PC-3 (cell line): Measurements from ENCODE around the gene OSBPL6. TPM values are rescaled to one million over a fixed set of nuclear protein-coding genes. Genes with fewer than 3 reads are reported as not detected.

Source experiments
- ATAC-seq: fragments of 200-7000 bp; cut with Tn5 transposase; 2 replicates; pipeline ENCODE4 v1.9.1; 2020; ENCODE audit warnings: mild to moderate bottlenecking, moderate library complexity
- BruUV-seq: library from RNA; stranded (reverse); fragments of 400-500 nt; replicated peaks from 2 replicates; lab custom pipeline; 2021; lab: Mats Ljungman, UMichigan
- CTCF ChIA-PET: fragments of 300-600 bp; sonication (Branson Sonifier 250); formaldehyde crosslinking; loops from one replicate; lab custom pipeline; 2022; ENCODE audit warnings: antibody characterized with exemption; lab: Charles Lee
- POLR2A ChIA-PET: fragments of 300-600 bp; sonication (Branson Sonifier 250); formaldehyde crosslinking; loops from one replicate; lab custom pipeline; 2022; ENCODE audit warnings: antibody characterized with exemption; ENCODE audit not compliant: unreplicated experiment; lab: Charles Lee
- DNase-seq: peaks from one replicate; pipeline ENCODE4 v3.0.0-alpha.2; 2015
- H2AFZ ChIP-seq: fragments of 300-600 bp; sonication (generic); 2 replicates; pipeline ENCODE4 v1.6.0; 2016; ENCODE audit warnings: antibody characterized with exemption, low read length
- H3F3A ChIP-seq: fragments of 300-600 bp; sonication (generic); one replicate; pipeline ENCODE4 v1.6.0; 2017; ENCODE audit warnings: antibody characterized with exemption, low read length, control low read depth, mild to moderate bottlenecking; ENCODE audit not compliant: unreplicated experiment
- H3K27ac ChIP-seq: fragments of 300-600 bp; sonication (generic); 2 replicates; pipeline ENCODE4 v1.5.1; 2016; ENCODE audit warnings: mild to moderate bottlenecking, low read length
- H3K27me3 ChIP-seq: fragments of 300-600 bp; sonication (generic); 2 replicates; pipeline ENCODE4 v1.6.1; 2016; ENCODE audit warnings: low read length, mixed read lengths
- H3K36me3 ChIP-seq: fragments of 300-600 bp; sonication (generic); 2 replicates; pipeline ENCODE4 v1.6.1; 2016; ENCODE audit warnings: low read depth, mixed run types, low read length, mixed read lengths
- H3K4me1 ChIP-seq: fragments of 300-600 bp; sonication (generic); 2 replicates; pipeline ENCODE4 v1.5.1; 2016; ENCODE audit warnings: low read length; ENCODE audit not compliant: insufficient read depth
- H3K4me2 ChIP-seq: fragments of 300-600 bp; sonication (generic); 2 replicates; pipeline ENCODE4 v1.6.0; 2016; ENCODE audit warnings: low read length
- H3K4me3 ChIP-seq: fragments of 300-600 bp; sonication (generic); 2 replicates; pipeline ENCODE4 v1.5.1; 2016; ENCODE audit warnings: mild to moderate bottlenecking, low read length, mixed read lengths
- H3K79me2 ChIP-seq: fragments of 300-600 bp; sonication (generic); 2 replicates; pipeline ENCODE4 v1.6.1; 2017; ENCODE audit warnings: low read length, mixed read lengths
- H3K9ac ChIP-seq: fragments of 300-600 bp; sonication (generic); 2 replicates; pipeline ENCODE4 v1.6.0; 2016; ENCODE audit warnings: mild to moderate bottlenecking, low read length
- H3K9me2 ChIP-seq: fragments of 300-600 bp; sonication (generic); replicated peaks from 2 replicates; pipeline ENCODE4 v1.6.1; 2016; ENCODE audit warnings: mixed run types, low read length, mixed read lengths
- H3K9me3 ChIP-seq: fragments of 300-600 bp; sonication (generic); 2 replicates; pipeline ENCODE4 v1.6.1; 2016; ENCODE audit warnings: low read length, mixed read lengths
- H4K20me1 ChIP-seq: fragments of 300-600 bp; sonication (generic); 2 replicates; pipeline ENCODE4 v1.6.1; 2016; ENCODE audit warnings: low read length, mixed read lengths
- CTCF ChIP-seq: fragments of 300-600 bp; sonication (generic); conservative IDR thresholded peaks from 2 replicates; pipeline ENCODE4 v1.5.1; 2017; ENCODE audit warnings: antibody characterized with exemption, low read depth, mild to moderate bottlenecking, low read length
- EZH2 ChIP-seq: fragments of 300-600 bp; sonication (generic); IDR thresholded peaks from one replicate; pipeline ENCODE4 v1.6.1; 2017; ENCODE audit warnings: antibody characterized with exemption, mild to moderate bottlenecking, low read length; ENCODE audit not compliant: unreplicated experiment
- EZH2phosphoT487 ChIP-seq: fragments of 300-600 bp; sonication (generic); IDR thresholded peaks from 2 replicates; pipeline ENCODE4 v1.6.1; 2018; ENCODE audit warnings: mild to moderate bottlenecking, antibody characterized with exemption, low read length, borderline replicate concordance
- intact Hi-C: fragments of 100-400 bp; cut with micrococcal nuclease; formaldehyde crosslinking; loops from 2 replicates; pipeline ENCODE4 v1.9.0; 2023
- total RNA-seq: library from RNA; depleted of rRNA; stranded (reverse); fragments of >200 nt; gene quantifications from 2 replicates; pipeline ENCODE4 v1.2.3, GENCODE V29; 2014

The OSBPL6 gene
- total RNA-seq, 1 experiment from 2014 or later: 4.0 TPM

- POLR2A ChIA-PET: no interaction called here
Observed at GRCh38 chr2:178279636-178280035, 85.3 kb downstream of the OSBPL6 start.

GRCh38 chr2:178280244-178280852, 86.0 kb downstream of the OSBPL6 start:
- H3F3A ChIP-seq: no peaks in the 10 kb centered on the region
- ChIA-PET CTCF (interaction anchor here (0.7 kb wide), 1 partner anchor 1047 kb away, joined by 3 read pairs; no protein-coding TSS in a partner anchor), POLR2A (no interaction called here)
- H4K20me1 ChIP-seq: no peaks in the 10 kb centered on the region
- H3K79me2 ChIP-seq: no peaks in the 10 kb centered on the region
- no TSS peak for BruUV-seq
- no peak overlapping the region for H3K4me3 ChIP-seq
- intact Hi-C loops: loop anchor here (2.0 kb wide), 1 partner anchor 132 kb away; no protein-coding TSS in a partner anchor
- TF ChIP-seq CTCF (peak; percentile 81), EZH2phosphoT487 (no peak)
- peak; percentile 15; the same call in 1 of the 2 replicates for ATAC-seq
- no peaks in the 10 kb centered on the region for H3K27me3 ChIP-seq
- H3K36me3 ChIP-seq: no peaks in the 10 kb centered on the region
- no peaks in the 10 kb centered on the region for H3K9me2 ChIP-seq
- no peak overlapping the region for H2AFZ ChIP-seq
- H3K9me3 ChIP-seq: no peaks in the 10 kb centered on the region
- H3K4me2 ChIP-seq: no peak overlapping the region
- H3K27ac ChIP-seq: peak overlapping the region; percentile 79; the same call in 1 of the 2 replicates
- peaks cover 30% of the 10 kb centered on the region for H3K4me1 ChIP-seq
- H3K9ac ChIP-seq: no peak overlapping the region
- peak; percentile 80 for DNase-seq

More at GRCh38 chr2:178279636-178280035, 85.3 kb downstream of the OSBPL6 start:
- TF ChIP-seq EZH2phosphoT487: no peak
- TF ChIP-seq EZH2: no peak
- no peak for TF ChIP-seq CTCF
- no peaks in the 10 kb centered on the region for H3K36me3 ChIP-seq
- ATAC-seq (no peak), DNase-seq (no peak)
- H4K20me1 ChIP-seq: no peaks in the 10 kb centered on the region
- H3K4me3 ChIP-seq: no peak overlapping the region
- H3K27me3 ChIP-seq: no peaks in the 10 kb centered on the region
- H2AFZ ChIP-seq: no peak overlapping the region
- no peaks in the 10 kb centered on the region for H3K9me2 ChIP-seq
- no peaks in the 10 kb centered on the region for H3F3A ChIP-seq
- peak overlapping the region; percentile 79 for H3K27ac ChIP-seq
- peak overlapping the region; percentile 19 for H3K4me2 ChIP-seq
- CTCF ChIA-PET: interaction anchor here (0.7 kb wide), 1 partner anchor 1046 kb away, joined by 3 read pairs; no protein-coding TSS in a partner anchor
- H3K9me3 ChIP-seq: no peaks in the 10 kb centered on the region
- no peaks in the 10 kb centered on the region for H3K79me2 ChIP-seq
- BruUV-seq: no TSS peak
- intact Hi-C loops: loop anchor here (1.0 to 2.0 kb wide), 4 partner anchors 22 to 147 kb away; no protein-coding TSS in a partner anchor
- H3K9ac ChIP-seq: peak overlapping the region; percentile 32
- peaks cover 30% of the 10 kb centered on the region for H3K4me1 ChIP-seq
